K562 (cell line): Measurements from ENCODE around the gene C1QTNF2. TPM values are rescaled to one million over a fixed set of nuclear protein-coding genes. Genes with fewer than 3 reads are reported as not detected.

Experiments used
- ATAC-seq: fragments of 200-7000 bp; cut with Tn5 transposase; 3 replicates; pipeline ENCODE4 v1.9.1; 2020; ENCODE audit warnings: moderate library complexity
- BruUV-seq: library from RNA; stranded (reverse); fragments of 400-500 nt; replicated peaks from 2 replicates; lab custom pipeline; 2021; lab: Mats Ljungman, UMichigan
- CTCF ChIA-PET: fragments of 300-600 bp; formaldehyde crosslinking; extraction: SDS; loops from one replicate; lab custom pipeline; 2021; ENCODE audit warnings: low intra/inter-chr PET ratio; lab: Yijun Ruan, JAX
- POLR2A ChIA-PET: fragments of 300-600, 350-650 bp; sonication (Branson Sonifier 250); formaldehyde crosslinking; extraction: SDS; loops from one replicate; lab custom pipeline; 2021; ENCODE audit warnings: antibody characterized with exemption, inconsistent platforms; lab: Yijun Ruan, JAX
- DNase-seq, 4 experiments: peaks; one replicate each; pipeline versions ENCODE4 v3.0.0 to v3.0.0-alpha.2; 2011 to 2018; ENCODE audit warnings: low spot score in 3 of 4, mixed read lengths in 3 of 4; ENCODE audit errors: extremely low read depth in 1 of 4
- FAIRE-seq: peaks from 2 replicates; lab custom pipeline; 2011; peaks lifted over from hg19 to GRCh38; lab: Jason Lieb, UNC
- H2AFZ ChIP-seq: 2 replicates; pipeline ENCODE4 v1.6.0; 2011; ENCODE audit warnings: low read depth, low read length, control low read depth, inconsistent platforms
- H3K27ac ChIP-seq: fragments of 200-600 bp; 3 replicates; pipeline ENCODE4 v1.8.0; 2011; ENCODE audit warnings: low read depth, mild to moderate bottlenecking, control low read depth, inconsistent platforms, low read length, moderate library complexity, mixed read lengths; ENCODE audit errors: extremely low read depth
- H3K27me3 ChIP-seq, 2 experiments: fragments of 300-600 bp in 1 of 2; 2 replicates in 1 of 2; 3 replicates in 1 of 2; pipeline versions ENCODE4 v1.6.0 to v1.8.0; 2011; ENCODE audit warnings: inconsistent platforms in 2 of 2, low read length in 2 of 2, mild to moderate bottlenecking in 1 of 2, mixed read lengths in 1 of 2, moderate library complexity in 1 of 2; ENCODE audit not compliant: control insufficient read depth in 2 of 2, insufficient read depth in 2 of 2
- H3K36me3 ChIP-seq: fragments of 300-600 bp; 3 replicates; pipeline ENCODE4 v1.8.0; 2011; ENCODE audit warnings: mild to moderate bottlenecking, low read length, inconsistent platforms; ENCODE audit not compliant: control insufficient read depth, insufficient read depth
- H3K4me1 ChIP-seq, 2 experiments: fragments of 200-600 bp in 1 of 2; replicated peaks in 1 of 2; 2 replicates in 1 of 2; 3 replicates in 1 of 2; pipeline versions ENCODE4 v1.5.1 to v1.8.0; 2011; ENCODE audit warnings: inconsistent platforms in 2 of 2, low read length in 2 of 2, mild to moderate bottlenecking in 1 of 2, mixed read lengths in 1 of 2, moderate library complexity in 1 of 2; ENCODE audit not compliant: control insufficient read depth in 2 of 2, insufficient read depth in 2 of 2
- H3K4me2 ChIP-seq: 2 replicates; pipeline ENCODE4 v1.6.1; 2011; ENCODE audit warnings: low read length, control low read depth, inconsistent platforms, mixed read lengths; ENCODE audit not compliant: insufficient read depth
- H3K4me3 ChIP-seq: fragments of 200-600 bp; sonication (generic), shearing (Covaris generic); 2 replicates; pipeline ENCODE4 v1.5.1; 2016; ENCODE audit warnings: control low read depth, inconsistent platforms
- H3K79me2 ChIP-seq: fragments of 200-600 bp; 3 replicates; pipeline ENCODE4 v1.8.0; 2011; ENCODE audit warnings: low read length, inconsistent platforms; ENCODE audit not compliant: control insufficient read depth, insufficient read depth
- H3K9ac ChIP-seq, 2 experiments: 2 replicates each; pipeline versions ENCODE4 v1.6.0 to v1.6.1; 2011; ENCODE audit warnings: low read depth in 2 of 2, low read length in 2 of 2, control low read depth in 1 of 2, inconsistent platforms in 1 of 2, mild to moderate bottlenecking in 1 of 2, mixed read lengths in 1 of 2; ENCODE audit not compliant: insufficient read depth in 1 of 2
- H3K9me1 ChIP-seq: one replicate; pipeline ENCODE4 v1.6.0; 2011; ENCODE audit warnings: inconsistent platforms, mild to moderate bottlenecking, low read length, moderate library complexity; ENCODE audit not compliant: control insufficient read depth, insufficient read depth
- H3K9me3 ChIP-seq: replicated peaks from 2 replicates; pipeline ENCODE4 v1.5.1; 2011; ENCODE audit warnings: low read depth, low read length, inconsistent platforms; ENCODE audit not compliant: control insufficient read depth, insufficient read depth
- H4K20me1 ChIP-seq: replicated peaks from 2 replicates; pipeline ENCODE4 v1.6.1; 2011; ENCODE audit warnings: low read length, inconsistent platforms, mixed read lengths; ENCODE audit not compliant: control insufficient read depth, insufficient read depth
- KAT2B ChIP-seq: IDR thresholded peaks from one replicate; pipeline ENCODE4 v1.6.1; 2012; ENCODE audit warnings: low read depth, mild to moderate bottlenecking, control low read depth, inconsistent platforms, low read length, moderate library complexity
- NCOA4 ChIP-seq: fragments of 450-650 bp; IDR thresholded peaks from 2 replicates; pipeline ENCODE4 v1.6.1; 2018; ENCODE audit warnings: mild to moderate bottlenecking; ENCODE audit not compliant: partially characterized antibody
- PHTF2 ChIP-seq: fragments of 250-450 bp; sonication (Bioruptor Pico); IDR thresholded peaks from 2 replicates; pipeline ENCODE4 v1.5.0; 2021; ENCODE audit warnings: mild to moderate bottlenecking
- SMAD4 ChIP-seq: fragments of 250-450 bp; sonication (Bioruptor Pico); conservative IDR thresholded peaks from 2 replicates; pipeline ENCODE4 v1.8.0; 2021; ENCODE audit warnings: inconsistent platforms, mild to moderate bottlenecking, moderate library complexity
- ZNF175 ChIP-seq: fragments of 200-800 bp; sonication (Bioruptor generic); IDR thresholded peaks from 2 replicates; pipeline ENCODE4 v1.6.1; 2016; ENCODE audit warnings: low read depth, mild to moderate bottlenecking, missing genetic modification characterization, missing compliant biosample characterization
- WGBS: fragments of 100-300 bp; shearing (Covaris generic); methylation state at CpG from one replicate; pipeline ENCODE4 v1.1.6; 2016; ENCODE audit warnings: low coverage, mixed read lengths; ENCODE audit not compliant: insufficient coverage; ENCODE audit errors: missing lambda C conversion rate; 5-methylcytosine and 5-hydroxymethylcytosine counted together
- in situ Hi-C: fragments of 300-500 bp; cut with MboI; formaldehyde crosslinking; loops from 4 replicates; pipeline ENCODE4 v1.15.0; 2018; ENCODE audit warnings: inconsistent platforms, mixed read lengths
- intact Hi-C: fragments of 100-400 bp; cut with micrococcal nuclease; formaldehyde crosslinking; loops from 2 replicates; pipeline ENCODE4 v1.14.2; 2022
- polyA plus RNA-seq, 8 experiments: library from polyadenylated mRNA; depleted of rRNA in 4 of 8; stranded (reverse) in 5 of 8; unstranded in 3 of 8; fragments of >200 nt; fragmentation: Nextera tagmentation in 2 of 8; fragmentation: Illumina TruSeq in 1 of 8; extraction: Ambion mirVana in 2 of 8; extraction: Trizol in 1 of 8; gene quantifications; 2 replicates each; pipeline versions ENCODE4 v1.2.1 to v1.2.3, GENCODE V29; 2011 to 2014; ENCODE audit warnings: inconsistent platforms in 1 of 8, missing spikeins in 1 of 8
- total RNA-seq, 7 experiments: library from RNA; depleted of rRNA in 6 of 7; stranded (reverse); fragments of >200 nt in 6 of 7; fragmentation: Illumina TruSeq in 2 of 7; extraction: Trizol in 2 of 7; gene quantifications; 2 replicates each; pipeline versions ENCODE4 v1.2.1 to v1.2.3, GENCODE V29; 2011 to 2021; ENCODE audit warnings: low replicate concordance in 1 of 7
- TF ChIP-seq, protein P1 (sequence below): fragments of 250-450 bp; sonication (Bioruptor Pico); IDR thresholded peaks from 2 replicates; pipeline ENCODE4 v1.5.1; 2021; ENCODE audit warnings: mild to moderate bottlenecking

C1QTNF2 gene
- total and polyA plus RNA-seq, 9 of the 15 experiments (the other 6 are each of a cell fraction or from before 2014, with no cell fraction given), result not detected

DNA sequence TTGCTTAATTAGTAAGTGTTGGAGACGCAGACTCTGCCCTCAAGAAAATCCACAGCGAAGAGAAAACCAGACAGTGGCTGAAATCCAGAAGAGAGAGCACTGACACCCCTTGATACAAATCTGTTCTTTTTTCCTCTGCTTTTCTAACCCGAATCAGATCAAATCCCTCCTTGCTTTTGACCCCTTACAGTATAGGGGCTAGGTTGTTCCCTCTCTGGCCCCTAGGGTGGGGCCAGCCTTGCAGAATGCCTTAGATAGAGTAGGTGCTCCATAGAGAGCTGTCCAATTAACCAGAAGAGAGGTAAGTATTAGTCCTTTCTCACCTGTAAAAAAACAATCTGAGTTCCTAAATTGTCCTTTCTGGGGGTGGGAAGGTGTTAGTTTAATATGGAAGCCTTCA is 10.1 kb downstream of the C1QTNF2 start:
- H3K9me3 ChIP-seq, result no peaks in the 10 kb centered on the region
- no peak overlapping the region for H3K4me2 ChIP-seq
- FAIRE-seq (no peak), DNase-seq (no peak), ATAC-seq (peak; percentile 48; the same call in 1 of the 3 replicates)
- H3K36me3 ChIP-seq, result no peaks in the 10 kb centered on the region
- 17% methylated on average over 3 of the region's 3 CpGs for WGBS
- no peak overlapping the region for H3K9ac ChIP-seq
- no peaks in the 10 kb centered on the region; the same call in 1 of the 2 replicates for H4K20me1 ChIP-seq
- no peaks in the 10 kb centered on the region for H3K79me2 ChIP-seq
- no peak overlapping the region for H3K27ac ChIP-seq
- no peak overlapping the region for H3K4me3 ChIP-seq
- intact Hi-C loops, result no loop called here
- POLR2A ChIA-PET, result no interaction called here
- H3K4me1 ChIP-seq, result peaks cover 4 to 13% of the 10 kb centered on the region in 2 experiments; a peak in 4 of 5 replicates
- no peak overlapping the region for H2AFZ ChIP-seq
- peaks cover 0 to 37% of the 10 kb centered on the region in 2 experiments for H3K27me3 ChIP-seq
- BruUV-seq, result no TSS peak
- in situ Hi-C loops, result no loop called here
- no peaks in the 10 kb centered on the region for H3K9me1 ChIP-seq
- CTCF ChIA-PET, result no interaction called here
- no peak for TF ChIP-seq KAT2B
- no peak for TF ChIP-seq ZNF175 (CRISPR knock-in tag)
- TF ChIP-seq, protein P1, sequence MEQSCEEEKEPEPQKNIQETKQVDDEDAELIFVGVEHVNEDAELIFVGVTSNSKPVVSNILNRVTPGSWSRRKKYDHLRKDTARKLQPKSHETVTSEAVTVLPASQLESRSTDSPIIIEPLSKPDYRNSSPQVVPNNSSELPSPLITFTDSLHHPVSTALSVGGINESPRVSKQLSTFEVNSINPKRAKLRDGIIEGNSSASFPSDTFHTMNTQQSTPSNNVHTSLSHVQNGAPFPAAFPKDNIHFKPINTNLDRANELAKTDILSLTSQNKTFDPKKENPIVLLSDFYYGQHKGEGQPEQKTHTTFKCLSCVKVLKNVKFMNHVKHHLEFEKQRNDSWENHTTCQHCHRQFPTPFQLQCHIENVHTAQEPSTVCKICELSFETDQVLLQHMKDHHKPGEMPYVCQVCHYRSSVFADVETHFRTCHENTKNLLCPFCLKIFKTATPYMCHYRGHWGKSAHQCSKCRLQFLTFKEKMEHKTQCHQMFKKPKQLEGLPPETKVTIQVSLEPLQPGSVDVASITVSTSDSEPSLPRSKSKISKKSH (CRISPR knock-in tag), result no peak
- TF ChIP-seq SMAD4, result no peak
- no peak for TF ChIP-seq PHTF2 (CRISPR knock-in tag)
- no peak for TF ChIP-seq NCOA4
